K562 treated with DMSO at 1 percent for 12 hours (cell line): Measurements from ENCODE around the gene NOL4. TPM values are rescaled to one million over a fixed set of nuclear protein-coding genes. Genes with fewer than 3 reads are reported as not detected.

Experiments
- total RNA-seq: library from RNA; unstranded; fragments of 300-600 nt; gene quantifications from 2 replicates; pipeline ENCODE4 v1.2.3, GENCODE V29; 2022; ENCODE audit not compliant: insufficient read depth

NOL4 gene
- total RNA-seq: not detected in 2 replicates

DNA sequence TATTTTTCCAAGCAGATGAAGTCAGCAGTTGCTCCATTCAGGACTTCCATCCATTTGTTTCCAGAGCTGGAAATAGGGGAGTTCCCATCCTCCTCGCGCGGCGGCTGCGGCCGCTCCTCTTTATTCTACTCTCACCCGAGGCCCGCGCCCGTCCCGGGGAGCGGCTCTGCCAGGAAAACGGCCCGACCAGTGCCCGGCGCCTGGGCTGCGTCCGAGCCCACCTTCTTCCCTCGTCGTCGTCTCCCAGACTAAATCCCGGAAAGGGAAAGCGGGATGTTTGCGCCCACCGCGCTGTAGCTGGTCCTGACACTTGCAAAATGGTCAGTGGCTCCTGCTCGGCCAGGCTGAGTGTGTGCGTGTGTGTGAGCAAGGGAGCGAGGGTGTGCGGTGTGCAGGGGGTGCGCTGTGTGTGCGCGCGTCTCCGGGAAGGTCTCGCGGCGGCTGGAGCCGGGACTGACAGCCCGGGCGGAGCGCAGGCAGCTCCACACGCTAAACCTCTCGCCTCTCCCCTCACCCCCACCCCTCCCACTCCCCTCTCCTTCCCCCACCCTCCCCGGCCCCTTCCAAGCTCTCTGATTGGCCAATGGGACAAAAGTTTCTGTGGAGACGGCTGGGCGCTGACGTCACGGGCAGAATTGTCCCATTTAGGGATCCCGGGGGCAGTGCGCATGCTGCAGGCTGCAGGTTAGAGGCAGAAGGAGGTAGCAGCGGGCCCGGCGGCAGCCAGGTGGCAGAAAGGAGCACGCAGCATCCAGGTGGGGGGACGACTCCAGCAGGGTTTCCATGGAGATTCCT lies at the start of gene NOL4:
TSS of gene NOL4 (minus strand) at position 491 of the 795 bp plus-strand sequence. CDS start 1,660 bp downstream, outside the sequence.

